GM18951 (cell line): ENCODE results near the gene NUDT3.
"Not testable (repeated sequence)": the region's sequence is repeated elsewhere in the genome, so short reads cannot be mapped to it uniquely, and the experiment has no call there.

ENCODE experiments used
- POLR2A ChIP-seq: IDR thresholded peaks from 4 replicates; pipeline ENCODE4 v1.6.1; 2011; ENCODE audit warnings: mild to moderate bottlenecking; ENCODE audit not compliant: insufficient read length, insufficient read depth; ENCODE audit errors: extremely low read depth
- in situ Hi-C: fragments of 300-500 bp; cut with MboI; formaldehyde crosslinking; loops from one replicate; pipeline ENCODE4 v1.12.0; 2022; ENCODE audit warnings: low sequenced_read_pairs, mixed read lengths, inconsistent platforms; ENCODE audit not compliant: unreplicated experiment

Gene NUDT3

DNA sequence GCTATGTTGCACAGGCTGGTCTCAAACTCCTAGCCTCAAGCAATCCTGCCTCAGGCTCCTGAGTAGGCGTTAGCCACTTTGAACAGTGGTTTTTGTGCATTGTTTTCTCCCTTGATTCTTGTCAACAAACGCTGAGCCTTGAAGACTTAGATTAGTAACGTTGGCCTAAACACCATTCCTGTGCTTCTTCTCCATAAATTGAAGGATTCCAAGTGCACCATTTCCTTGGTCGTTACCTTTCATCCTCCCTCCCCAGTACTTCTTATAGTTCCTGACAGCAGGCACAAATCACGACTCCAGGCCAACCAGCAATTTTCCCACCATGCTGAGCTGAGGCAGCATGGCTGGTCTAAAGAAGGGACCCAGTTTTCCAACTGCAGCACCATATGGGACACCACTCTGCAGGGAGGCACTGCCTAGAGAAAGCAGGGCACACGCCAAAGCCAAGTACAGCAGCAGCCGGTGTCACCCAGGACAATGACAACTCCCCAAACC lies 24.5 kb upstream of the NUDT3 start:
- in situ Hi-C loops = no loop called here
- no peak for TF ChIP-seq POLR2A

DNA sequence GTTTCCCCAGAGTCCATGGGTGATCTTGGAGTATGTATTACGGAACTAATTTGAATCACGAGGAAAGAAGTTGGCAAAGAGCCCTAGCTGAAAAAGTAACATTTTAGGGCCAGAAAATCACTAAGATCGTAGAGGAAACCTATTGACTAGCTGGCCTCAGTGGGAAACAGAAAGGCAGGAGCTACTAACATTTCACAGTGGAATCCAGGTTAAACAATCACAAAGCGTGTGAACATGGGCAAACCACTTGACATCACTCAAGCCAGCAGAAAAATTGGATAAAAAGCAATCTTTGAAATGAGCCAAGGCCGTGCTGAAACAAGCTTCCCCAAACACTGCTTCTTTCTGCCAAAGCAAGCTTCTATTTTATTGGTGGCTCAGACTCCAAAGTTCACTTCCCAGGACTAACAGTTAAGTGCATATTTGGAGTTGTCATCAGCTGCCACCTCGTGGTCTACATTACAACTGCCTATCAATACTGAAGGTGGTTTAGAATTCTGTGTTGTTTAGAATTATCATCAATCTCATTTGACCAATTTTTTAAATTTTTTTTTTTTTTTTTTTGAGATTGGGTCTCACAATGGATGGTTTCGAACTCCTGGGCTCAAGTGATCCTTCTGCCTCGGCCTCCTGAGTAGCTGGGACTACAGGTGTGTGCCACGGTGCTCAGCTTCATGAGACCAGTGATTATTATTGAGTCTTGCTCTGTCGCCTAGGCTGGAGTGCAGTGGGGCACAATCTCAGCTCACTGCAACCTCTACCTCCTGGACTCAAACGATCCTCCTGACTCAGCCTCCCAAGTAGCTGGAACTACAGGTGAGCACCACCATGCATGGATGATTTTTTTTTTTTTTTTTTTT lies 22.8 kb upstream of the NUDT3 start:
- in situ Hi-C loops = loop anchor here (5.0 kb wide), 1 partner anchor 168 kb away; the partner anchor contains the start of gene SMIM29
- peak; percentile 24 for TF ChIP-seq POLR2A

- no peak for TF ChIP-seq POLR2A
- in situ Hi-C loops = loop anchor here (5.0 kb wide), 1 partner anchor 165 kb away; the partner anchor contains the start of gene SMIM29
These were observed 20.3 kb upstream of the NUDT3 start for GRCh38 chr6:34412643-34413214.

- in situ Hi-C loops = loop anchor here (5.0 kb wide), 1 partner anchor 165 kb away; the partner anchor contains the start of gene SMIM29
- no peak for TF ChIP-seq POLR2A
These were observed 19.5 kb upstream of the NUDT3 start for GRCh38 chr6:34412016-34412415.

DNA sequence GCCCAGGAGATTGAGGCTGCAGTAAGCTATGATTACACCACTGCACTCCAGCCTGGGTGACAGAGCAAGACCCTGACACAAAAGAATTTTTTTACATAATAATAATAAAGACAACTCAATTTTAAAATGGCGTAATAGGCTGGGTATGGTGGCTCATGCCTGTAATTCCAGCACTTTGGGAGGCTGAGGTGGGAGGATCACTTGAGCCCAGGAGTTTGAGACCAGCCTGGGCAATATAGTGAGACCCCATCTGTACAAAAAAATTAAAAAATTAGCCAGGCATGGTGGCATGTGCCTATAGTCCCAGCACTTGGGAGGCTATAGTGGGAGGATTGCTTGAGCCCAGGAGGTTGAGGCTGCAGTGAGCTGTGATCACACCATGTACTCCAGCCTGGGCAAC lies 15.4 kb upstream of the NUDT3 start:
- in situ Hi-C loops = not testable (repeated sequence)

DNA sequence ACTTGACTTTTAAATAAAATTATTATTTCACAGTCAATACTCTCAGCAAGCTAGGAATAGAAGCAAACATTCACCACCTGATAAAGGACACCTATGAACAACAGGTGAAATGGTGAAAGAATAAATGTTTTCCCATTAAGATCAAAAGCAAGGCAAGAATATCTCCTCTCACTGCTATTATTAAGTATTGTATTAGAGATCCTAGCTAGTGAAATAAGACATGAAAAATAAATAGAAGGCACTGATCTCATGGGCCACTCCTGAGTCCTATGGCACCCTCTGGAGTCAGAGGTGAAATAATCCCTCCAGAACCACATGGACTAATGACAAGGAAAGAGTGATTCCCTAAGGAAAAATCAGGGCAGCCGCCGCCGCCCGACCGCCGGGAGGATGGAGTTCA lies 4.0 kb upstream of the NUDT3 start:
- no peak for TF ChIP-seq POLR2A
- in situ Hi-C loops = no loop called here

DNA sequence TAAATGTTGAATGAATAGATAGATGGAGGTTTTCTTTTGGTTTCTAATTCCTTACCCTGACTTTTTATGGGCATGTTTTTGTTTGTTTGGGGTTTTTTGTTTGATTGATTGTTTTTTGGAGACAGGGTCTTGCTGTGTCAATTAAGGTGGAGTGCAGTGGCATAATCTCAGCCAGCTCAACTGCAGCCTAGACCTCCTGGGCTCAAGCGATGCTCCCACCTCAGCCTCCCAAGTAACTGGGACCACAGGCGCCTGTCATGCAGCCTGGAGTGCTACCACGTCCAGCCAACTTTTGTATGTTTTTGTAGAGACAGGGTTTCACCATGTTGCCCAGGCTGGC lies 1.5 kb upstream of the NUDT3 start:
- TF ChIP-seq POLR2A = no peak
- in situ Hi-C loops = no loop called here

DNA sequence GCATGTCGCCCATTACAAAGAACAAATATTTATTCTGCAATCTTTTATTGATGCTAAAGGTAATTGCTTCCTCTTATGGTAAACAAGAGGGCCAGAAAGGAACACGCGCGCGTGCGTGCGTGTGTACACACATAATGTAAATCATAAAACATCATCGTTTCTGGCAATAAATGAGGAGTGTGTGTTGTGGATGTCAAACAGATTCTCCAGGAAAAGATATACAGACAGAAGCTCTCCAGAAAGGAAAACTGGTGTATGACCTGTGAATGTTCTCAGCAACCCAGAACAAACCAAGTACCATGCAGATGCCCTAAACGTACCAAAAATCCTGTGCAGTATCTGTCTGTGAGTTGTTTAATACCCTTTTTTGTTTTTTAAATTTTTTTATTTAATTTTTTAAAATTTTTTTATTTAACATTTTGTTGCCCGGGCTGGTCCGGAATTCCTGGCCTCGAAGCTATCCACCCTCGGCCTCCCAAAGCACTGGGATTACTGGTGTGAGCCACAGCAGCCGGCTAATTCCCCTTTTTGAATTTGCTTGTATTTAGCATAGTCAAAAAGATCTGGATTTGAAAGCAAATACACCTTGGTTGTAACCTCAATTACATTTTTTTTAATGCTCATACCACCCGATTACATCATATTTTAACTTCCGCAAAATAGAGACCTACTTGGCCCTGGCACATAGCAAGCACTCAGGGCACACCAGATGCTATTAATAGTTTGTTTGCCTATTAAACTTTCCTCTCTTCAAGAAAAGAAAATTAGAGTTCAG lies 909 bp upstream of the NUDT3 start:
- no peak for TF ChIP-seq POLR2A
- in situ Hi-C loops = no loop called here

DNA sequence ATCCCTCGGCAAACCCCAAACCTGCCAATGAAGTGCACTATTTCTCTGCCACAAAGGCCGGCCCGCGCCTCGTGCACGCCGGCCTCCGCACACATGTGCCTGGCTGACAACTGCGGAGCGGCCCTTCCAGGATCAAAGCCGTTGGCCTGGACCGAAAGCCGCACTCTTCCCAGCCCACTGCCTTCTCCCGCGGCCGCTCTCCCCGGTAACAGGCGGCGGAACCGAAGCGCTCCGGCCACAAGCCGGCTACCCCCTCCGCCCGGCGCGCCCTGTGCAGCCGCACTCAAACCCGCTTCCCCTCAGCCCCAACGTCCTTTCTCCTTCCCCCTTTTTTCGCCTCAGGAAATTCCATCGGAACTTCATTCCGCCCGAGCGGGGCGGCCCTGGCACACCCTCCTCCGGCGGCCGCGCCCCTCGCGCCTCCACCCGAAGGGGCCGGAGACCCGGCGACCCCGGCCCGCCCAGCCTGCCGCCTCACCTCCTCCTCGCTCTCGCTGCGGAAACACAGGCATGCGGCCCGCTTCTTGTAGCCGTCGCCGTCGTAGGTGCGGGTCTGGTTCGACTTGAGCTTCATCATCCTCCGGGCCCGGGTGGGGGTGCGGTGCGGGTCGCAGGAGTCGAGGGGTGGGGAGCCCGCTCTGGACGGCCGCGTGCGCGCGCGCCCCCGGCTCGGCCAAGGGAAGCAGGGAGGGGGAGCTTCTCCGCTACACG lies 528 bp downstream of the NUDT3 start:
- peak; percentile 41 for TF ChIP-seq POLR2A
- in situ Hi-C loops = no loop called here

GRCh38 chr6:34391473-34391785 lies 1.0 kb downstream of the NUDT3 start:
- in situ Hi-C loops = no loop called here
- TF ChIP-seq POLR2A = no peak

DNA sequence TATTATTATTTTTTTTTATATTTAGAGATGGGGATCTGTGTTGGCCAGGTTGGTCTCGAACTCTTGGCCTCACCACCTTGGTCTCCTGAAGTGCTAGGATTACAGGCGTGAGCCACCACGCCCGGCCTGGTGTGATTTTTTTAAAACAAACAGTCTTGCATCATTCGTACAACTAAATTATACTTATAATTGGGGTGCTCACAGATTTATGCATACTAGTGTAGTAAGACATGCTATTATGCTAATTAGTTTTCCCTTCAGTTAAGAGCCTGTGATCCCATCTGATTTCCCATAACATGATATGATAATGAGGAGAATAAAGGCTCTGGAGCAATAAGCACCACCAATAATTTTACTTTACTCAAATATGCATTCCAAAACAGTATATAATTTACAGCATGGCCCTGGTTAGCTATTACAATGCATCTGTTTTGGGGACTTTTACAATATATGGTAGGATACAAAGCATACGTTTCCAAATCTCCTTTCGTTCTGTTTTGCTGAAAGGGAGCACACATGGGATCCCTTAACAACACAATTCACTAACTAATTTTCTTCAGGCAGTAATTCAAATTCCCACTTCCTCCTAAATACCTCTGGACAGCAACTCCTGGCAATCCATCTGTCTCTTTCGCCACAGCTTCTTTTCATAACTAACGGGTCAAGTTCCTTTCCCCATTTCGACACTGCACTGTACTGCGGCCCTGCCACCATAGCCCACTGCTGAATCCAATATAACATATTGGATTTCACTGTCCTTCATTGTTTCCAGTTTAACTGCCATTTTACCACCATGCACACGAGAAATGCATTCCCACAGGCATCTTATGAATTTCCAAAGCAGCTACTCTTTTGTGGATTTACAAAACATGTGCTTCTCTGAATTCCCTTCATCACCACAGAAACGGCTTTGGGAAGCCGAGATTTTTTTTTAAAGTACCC lies 1.7 kb downstream of the NUDT3 start:
- TF ChIP-seq POLR2A = no peak
- in situ Hi-C loops = no loop called here

GRCh38 chr6:34389034-34389433 lies 3.4 kb downstream of the NUDT3 start:
- in situ Hi-C loops = no loop called here
- no peak for TF ChIP-seq POLR2A
